Kidney (tissue), 14 donors: ENCODE data around the gene SLC25A44. TPM values are rescaled to one million over a fixed set of nuclear protein-coding genes. Genes with fewer than 3 reads are reported as not detected.
"Not testable (repeated sequence)": the region's sequence is repeated elsewhere in the genome, so short reads cannot be mapped to it uniquely, and the experiment has no call there.

Experiments used
- DNase-seq, 5 donors: peaks; one replicate each; pipeline ENCODE4 v3.0.0-alpha.2; 2013 to 2020
- FAIRE-seq: peaks from 2 replicates; lab custom pipeline; 2012; peaks lifted over from hg19 to GRCh38; lab: Jason Lieb, UNC
- H3K27ac ChIP-seq, 2 donors: one replicate each; pipeline ENCODE4 v1.7.0; 2013; ENCODE audit warnings: low read depth in 2 of 2, low read length in 2 of 2, inconsistent platforms in 1 of 2
- H3K27me3 ChIP-seq: one replicate; pipeline ENCODE4 v1.7.1; 2013; ENCODE audit warnings: low read length, inconsistent platforms; ENCODE audit not compliant: control insufficient read depth, insufficient read depth
- H3K36me3 ChIP-seq, 3 donors: one replicate each; pipeline versions ENCODE4 v1.7.0 to v1.7.1; 2013; ENCODE audit warnings: low read length in 3 of 3, control low read depth in 1 of 3, inconsistent platforms in 1 of 3; ENCODE audit not compliant: insufficient read depth in 3 of 3, control insufficient read depth in 2 of 3
- H3K4me1 ChIP-seq, 3 donors: one replicate each; pipeline versions ENCODE4 v1.7.0 to v1.7.1; 2013; ENCODE audit warnings: low read length in 3 of 3, inconsistent platforms in 1 of 3, low read depth in 1 of 3; ENCODE audit not compliant: control insufficient read depth in 2 of 3, insufficient read depth in 2 of 3
- H3K4me3 ChIP-seq, 3 donors: one replicate each; pipeline versions ENCODE4 v1.7.0 to v1.8.1; 2013; ENCODE audit warnings: low read length in 3 of 3, control low read depth in 1 of 3, inconsistent platforms in 1 of 3
- H3K9ac ChIP-seq, 3 donors: one replicate each; pipeline versions ENCODE4 v1.7.0 to v1.7.1; 2013; ENCODE audit warnings: low read length in 3 of 3, control low read depth in 1 of 3, inconsistent platforms in 1 of 3
- H3K9me3 ChIP-seq, 3 donors: one replicate each; pipeline versions ENCODE4 v1.7.0 to v1.7.1; 2013; ENCODE audit warnings: low read length in 3 of 3, control low read depth in 1 of 3, inconsistent platforms in 1 of 3; ENCODE audit not compliant: control insufficient read depth in 2 of 3, insufficient read depth in 1 of 3
- intact Hi-C: fragments of 100-400 bp; cut with DNase I; formaldehyde crosslinking; loops from one replicate; pipeline ENCODE4 v1.11.1; 2022
- polyA plus RNA-seq: library from polyadenylated mRNA; stranded (reverse); fragments of 350-450 nt; fragmentation: Illumina TruSeq; extraction: RNeasy Lipid Tissue Mini Kit (QIAGEN cat#74804); gene quantifications from one replicate; pipeline ENCODE4 v1.2.3, GENCODE V29; 2014; ENCODE audit warnings: low read depth, low replicate concordance; ENCODE audit not compliant: insufficient read depth
- total RNA-seq: library from RNA; stranded (reverse); fragmentation: NEBNext Ultra II Directional; extraction: Animal tissue kit (Norgen Biotek cat#: 25700); gene quantifications from one replicate; pipeline ENCODE4 v1.2.1, GENCODE V29; 2021
- TF ChIP-seq, protein P1 (sequence below): IDR thresholded peaks from 3 replicates; pipeline ENCODE4 v1.5.1; 2012; ENCODE audit warnings: mild to moderate bottlenecking, moderate library complexity, borderline replicate concordance; ENCODE audit not compliant: insufficient read depth; ENCODE audit errors: extremely low read depth
- donor health status: control.
- donor health status: control.
- donor health status: control.
- donor health status: control.
- donor health status: control.
- donor health status: DM: yes; HTN: yes; CAD: no.
- donor health status: Normal renal cell carcinoma (clear cell type).

The SLC25A44 gene
- total and polyA plus RNA-seq, 2 donors from 2014 or later = 28.1 to 29.0 TPM

DNA sequence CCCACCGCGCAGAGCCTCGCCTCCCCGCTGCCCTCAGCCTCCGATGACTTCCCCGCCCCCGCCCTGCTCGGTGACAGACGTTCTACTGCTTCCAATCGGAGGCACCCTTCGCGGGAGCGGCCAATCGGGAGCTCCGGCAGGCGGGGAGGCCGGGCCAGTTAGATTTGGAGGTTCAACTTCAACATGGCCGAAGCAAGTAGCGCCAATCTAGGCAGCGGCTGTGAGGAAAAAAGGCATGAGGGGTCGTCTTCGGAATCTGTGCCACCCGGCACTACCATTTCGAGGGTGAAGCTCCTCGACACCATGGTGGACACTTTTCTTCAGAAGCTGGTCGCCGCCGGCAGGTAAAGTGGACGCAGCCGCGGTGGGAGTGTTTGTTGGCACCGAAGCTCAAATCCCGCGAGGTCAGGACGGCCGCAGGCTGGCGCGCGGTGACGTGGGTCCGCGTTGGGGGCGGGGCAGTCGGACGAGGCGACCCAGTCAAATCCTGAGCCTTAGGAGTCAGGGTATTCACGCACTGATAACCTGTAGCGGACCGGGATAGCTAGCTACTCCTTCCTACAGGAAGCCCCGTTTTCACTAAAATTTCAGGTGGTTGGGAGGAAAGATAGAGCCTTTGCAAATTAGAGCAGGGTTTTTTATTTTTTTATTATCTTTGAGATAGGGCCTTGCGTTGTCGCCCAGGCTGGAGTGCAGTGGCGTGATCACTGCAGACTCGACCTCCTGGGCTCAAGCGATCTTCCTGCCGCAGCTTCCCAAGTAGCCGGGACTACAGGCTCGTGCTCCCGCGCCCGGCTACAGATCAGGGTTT is 19.1 kb downstream of the SLC25A44 start, which contains the start of gene PMF1:
PMF1 (plus strand) TSS at position 175 of the 811 bp plus-strand sequence; CDS start at position 184, 9 bp downstream.
- peaks cover 2 to 11% (median 10%) of the 10 kb centered on the region in 3 donors for H3K4me1 ChIP-seq
- FAIRE-seq (no peak), DNase-seq (peak; percentile 98 to 99 (median 99))
- peaks cover 3 to 24% (median 19%) of the 10 kb centered on the region in 3 donors for H3K36me3 ChIP-seq
- intact Hi-C loops = no loop called here
- peak within 1 kb of the TSS; percentile 84 to 98 (median 96) for H3K4me3 ChIP-seq
- no peaks in the 10 kb centered on the region for H3K27me3 ChIP-seq
- H3K9ac ChIP-seq = peak within 1 kb of the TSS; percentile 86 to 99 (median 97)
- H3K9me3 ChIP-seq = no peaks in the 10 kb centered on the region
- H3K27ac ChIP-seq = peak within 1 kb of the TSS; percentile 98
- TF ChIP-seq, protein P1, sequence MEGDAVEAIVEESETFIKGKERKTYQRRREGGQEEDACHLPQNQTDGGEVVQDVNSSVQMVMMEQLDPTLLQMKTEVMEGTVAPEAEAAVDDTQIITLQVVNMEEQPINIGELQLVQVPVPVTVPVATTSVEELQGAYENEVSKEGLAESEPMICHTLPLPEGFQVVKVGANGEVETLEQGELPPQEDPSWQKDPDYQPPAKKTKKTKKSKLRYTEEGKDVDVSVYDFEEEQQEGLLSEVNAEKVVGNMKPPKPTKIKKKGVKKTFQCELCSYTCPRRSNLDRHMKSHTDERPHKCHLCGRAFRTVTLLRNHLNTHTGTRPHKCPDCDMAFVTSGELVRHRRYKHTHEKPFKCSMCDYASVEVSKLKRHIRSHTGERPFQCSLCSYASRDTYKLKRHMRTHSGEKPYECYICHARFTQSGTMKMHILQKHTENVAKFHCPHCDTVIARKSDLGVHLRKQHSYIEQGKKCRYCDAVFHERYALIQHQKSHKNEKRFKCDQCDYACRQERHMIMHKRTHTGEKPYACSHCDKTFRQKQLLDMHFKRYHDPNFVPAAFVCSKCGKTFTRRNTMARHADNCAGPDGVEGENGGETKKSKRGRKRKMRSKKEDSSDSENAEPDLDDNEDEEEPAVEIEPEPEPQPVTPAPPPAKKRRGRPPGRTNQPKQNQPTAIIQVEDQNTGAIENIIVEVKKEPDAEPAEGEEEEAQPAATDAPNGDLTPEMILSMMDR = no peak

DNA sequence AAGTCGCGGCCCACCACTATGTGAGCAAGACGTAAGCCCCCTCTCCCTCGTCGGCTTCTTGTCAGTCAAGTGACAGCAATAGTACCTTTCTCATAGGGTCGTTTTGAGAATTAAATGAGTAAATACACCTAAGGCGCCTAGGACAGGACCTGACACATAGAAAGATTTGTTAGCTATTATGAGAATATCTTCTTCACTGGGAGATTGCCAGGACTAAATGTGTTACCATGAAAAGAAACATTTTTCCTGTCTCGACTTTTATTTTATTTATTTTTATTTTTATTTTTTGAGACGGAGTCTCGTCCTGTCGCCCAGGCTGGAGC is 19.7 kb downstream of the SLC25A44 start:
- Histone ChIP-seq H3K9me3 (no peaks in the 10 kb centered on the region), H3K4me1 (peaks cover 2 to 11% (median 10%) of the 10 kb centered on the region in 3 donors), H3K27me3 (no peaks in the 10 kb centered on the region), H3K36me3 (peaks cover 3 to 24% (median 16%) of the 10 kb centered on the region in 3 donors), H3K9ac (peak overlapping the region; percentile 78 to 97 (median 86)), H3K4me3 (peak overlapping the region; percentile 84 to 98 (median 96)), H3K27ac (peak overlapping the region; percentile 98)
- TF ChIP-seq, protein P1 = no peak
- FAIRE-seq = no peak
- no peak for DNase-seq
- intact Hi-C loops = no loop called here

DNA sequence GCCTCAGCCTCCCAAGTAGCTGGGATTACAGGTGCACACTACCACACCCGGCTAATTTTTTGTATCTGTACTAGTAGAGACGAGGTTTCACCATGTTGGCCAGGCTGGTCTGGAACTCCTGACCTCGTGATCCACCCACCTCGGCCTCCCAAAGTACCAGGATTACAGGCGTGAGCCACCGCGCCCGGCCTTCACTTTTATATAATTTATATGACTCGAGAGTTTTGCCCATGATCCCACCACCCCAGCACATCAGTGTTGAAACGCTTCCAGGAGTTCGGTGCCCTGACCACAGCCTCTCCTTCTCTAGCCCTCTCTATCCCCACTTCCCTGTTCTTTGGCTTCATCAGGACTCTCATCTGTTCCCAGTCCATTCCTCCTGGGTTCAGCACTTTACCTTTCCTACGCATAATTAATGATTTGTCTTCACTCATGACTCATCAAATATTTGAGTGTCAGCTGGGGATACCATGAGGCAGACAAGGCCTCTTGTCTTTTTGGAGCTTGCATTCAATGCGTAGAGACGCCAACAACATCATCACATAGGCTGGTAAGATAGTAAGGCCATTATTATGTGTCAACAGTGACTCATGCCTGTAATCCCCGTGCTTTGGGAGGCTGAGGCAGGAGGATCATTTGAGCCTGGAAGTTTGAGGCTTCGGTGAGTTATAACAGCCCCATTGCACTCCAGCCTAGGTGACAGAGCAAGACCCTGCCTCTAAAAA is 20.3 kb downstream of the SLC25A44 start:
- FAIRE-seq = no peak
- intact Hi-C loops = no loop called here
- TF ChIP-seq, protein P1 = no peak
- Histone ChIP-seq H3K4me1 (peaks cover 2 to 11% (median 10%) of the 10 kb centered on the region in 3 donors), H3K27me3 (no peaks in the 10 kb centered on the region), H3K4me3 (peak overlapping the region in 1 of 3 donors; percentile 21), H3K9ac (no peak overlapping the region), H3K9me3 (no peaks in the 10 kb centered on the region), H3K27ac (no peak overlapping the region), H3K36me3 (peaks cover 3 to 21% (median 13%) of the 10 kb centered on the region in 3 donors)
- no peak for DNase-seq

DNA sequence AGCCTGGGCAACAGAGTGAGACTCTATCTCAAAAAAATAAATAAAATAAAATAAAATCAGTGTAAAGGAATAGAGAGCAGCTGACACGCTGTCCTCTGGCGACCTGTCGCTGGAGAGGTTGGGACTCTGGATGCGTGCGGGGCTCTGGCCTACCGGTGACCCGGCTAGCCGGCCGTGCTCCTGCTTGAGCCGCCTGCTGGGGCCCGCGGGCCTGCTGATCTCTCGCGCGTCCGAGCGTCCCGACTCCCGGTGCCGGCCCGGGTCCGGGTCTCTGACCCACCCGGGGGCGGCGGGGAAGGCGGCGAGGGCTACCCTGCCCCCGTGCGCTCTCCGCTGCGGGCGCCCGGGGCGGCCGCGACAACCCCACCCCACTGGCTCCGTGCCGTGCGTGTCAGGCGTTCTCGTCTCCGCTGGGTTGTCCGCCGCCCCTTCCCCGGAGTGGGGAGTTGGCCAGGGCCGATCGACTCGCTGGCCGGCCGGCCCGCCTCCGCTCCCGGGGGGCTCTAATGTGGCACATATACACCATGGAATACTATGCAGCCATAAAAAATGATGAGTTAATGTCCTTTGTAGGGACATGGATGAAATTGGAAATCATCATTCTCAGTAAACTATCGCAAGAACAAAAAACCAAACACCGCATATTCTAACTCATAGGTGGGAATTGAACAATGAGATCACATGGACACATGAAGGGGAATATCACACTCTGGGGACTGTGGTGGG is 22.6 kb downstream of the SLC25A44 start:
- DNase-seq, H3K27ac ChIP-seq, H3K9me3 ChIP-seq, H3K9ac ChIP-seq, H3K4me3 ChIP-seq, intact Hi-C loops, H3K27me3 ChIP-seq: not testable (repeated sequence)
- FAIRE-seq = peak; percentile 99
- peaks cover 4 to 12% (median 7%) of the 10 kb centered on the region in 3 donors for H3K36me3 ChIP-seq
- H3K4me1 ChIP-seq = peaks cover 2 to 11% (median 10%) of the 10 kb centered on the region in 3 donors
